ENCODE measurements around the gene SFMBT2. TPM values are rescaled to one million over a fixed set of nuclear protein-coding genes. Genes with fewer than 3 reads are reported as not detected.
"Not testable (repeated sequence)": the region's sequence is repeated elsewhere in the genome, so short reads cannot be mapped to it uniquely, and the experiment has no call there.

Gene SFMBT2
- total RNA-seq, 1 donor, result 2.0 TPM

DNA sequence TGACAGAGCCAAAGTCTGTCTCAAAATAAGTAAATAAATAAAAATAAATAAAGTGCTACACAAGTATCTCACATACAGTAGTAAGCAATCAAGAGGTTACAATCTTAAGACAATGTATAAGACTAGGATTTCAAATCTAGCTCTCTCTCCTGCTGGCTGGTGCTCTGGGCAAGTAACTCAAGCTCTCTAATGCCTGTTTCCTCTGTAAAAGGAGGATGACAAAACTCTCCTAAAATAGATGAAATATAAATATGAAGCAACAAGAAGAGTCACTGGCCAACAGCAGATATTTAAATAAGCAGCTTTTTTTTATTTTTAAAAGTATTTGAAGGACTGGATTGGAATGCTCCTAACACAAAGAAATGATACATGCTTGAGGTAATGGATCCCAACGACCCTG, 7.2 kb downstream of the SFMBT2 start:
- no peak overlapping the region for H3K4me3 ChIP-seq (ENCODE audit: low read depth, low read length)
- DNase-seq (ENCODE audit: low read depth), result no peak
- TF ChIP-seq, protein P1, sequence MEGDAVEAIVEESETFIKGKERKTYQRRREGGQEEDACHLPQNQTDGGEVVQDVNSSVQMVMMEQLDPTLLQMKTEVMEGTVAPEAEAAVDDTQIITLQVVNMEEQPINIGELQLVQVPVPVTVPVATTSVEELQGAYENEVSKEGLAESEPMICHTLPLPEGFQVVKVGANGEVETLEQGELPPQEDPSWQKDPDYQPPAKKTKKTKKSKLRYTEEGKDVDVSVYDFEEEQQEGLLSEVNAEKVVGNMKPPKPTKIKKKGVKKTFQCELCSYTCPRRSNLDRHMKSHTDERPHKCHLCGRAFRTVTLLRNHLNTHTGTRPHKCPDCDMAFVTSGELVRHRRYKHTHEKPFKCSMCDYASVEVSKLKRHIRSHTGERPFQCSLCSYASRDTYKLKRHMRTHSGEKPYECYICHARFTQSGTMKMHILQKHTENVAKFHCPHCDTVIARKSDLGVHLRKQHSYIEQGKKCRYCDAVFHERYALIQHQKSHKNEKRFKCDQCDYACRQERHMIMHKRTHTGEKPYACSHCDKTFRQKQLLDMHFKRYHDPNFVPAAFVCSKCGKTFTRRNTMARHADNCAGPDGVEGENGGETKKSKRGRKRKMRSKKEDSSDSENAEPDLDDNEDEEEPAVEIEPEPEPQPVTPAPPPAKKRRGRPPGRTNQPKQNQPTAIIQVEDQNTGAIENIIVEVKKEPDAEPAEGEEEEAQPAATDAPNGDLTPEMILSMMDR (IDR thresholded peaks at IDR 0.05; ENCODE audit: insufficient read depth, low read length), result no peak

DNA sequence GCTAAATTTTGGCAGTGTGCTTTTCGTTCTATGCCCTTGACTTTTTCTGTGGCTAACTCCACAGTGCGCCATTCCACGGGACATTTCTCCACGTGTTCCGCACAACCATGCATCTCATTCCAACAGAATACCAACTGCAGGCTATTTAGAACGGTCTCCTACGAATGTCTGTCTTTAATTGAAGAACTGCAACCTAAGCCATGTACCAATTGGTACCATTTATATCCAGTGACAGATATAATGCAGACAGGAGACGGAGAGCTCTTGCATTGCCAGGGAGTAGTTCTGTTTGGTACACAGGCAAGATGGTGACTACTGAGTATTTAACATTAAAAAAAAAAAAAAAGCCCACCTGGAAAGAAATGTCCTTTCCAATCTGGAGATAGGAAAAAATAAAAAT, 9.1 kb downstream of the SFMBT2 start:
- no peak for DNase-seq (ENCODE audit: low read depth)
- no peak overlapping the region for H3K4me3 ChIP-seq (ENCODE audit: low read depth, low read length)
- TF ChIP-seq, protein P1 (IDR thresholded peaks at IDR 0.05; ENCODE audit: insufficient read depth, low read length), result no peak

DNA sequence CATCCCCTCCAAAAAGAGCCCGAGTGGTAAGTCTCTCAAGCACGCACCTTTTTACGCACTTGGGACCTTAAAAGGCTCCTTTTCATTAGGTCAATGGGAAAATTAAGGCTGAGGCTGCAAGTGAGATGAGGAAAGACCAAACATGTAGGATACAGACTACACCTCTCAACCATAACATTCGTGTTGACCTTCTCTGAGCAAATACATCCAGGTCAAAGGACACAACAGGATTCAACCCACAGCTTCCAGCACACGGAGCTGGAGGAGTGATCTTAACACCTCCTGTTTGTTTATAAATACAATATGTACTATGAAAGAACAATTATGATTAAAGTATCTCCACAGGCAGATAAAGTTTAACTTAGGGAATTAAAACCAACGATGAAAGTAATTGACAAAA, 9.7 kb downstream of the SFMBT2 start:
- H3K4me3 ChIP-seq (ENCODE audit: low read depth, low read length), result no peak overlapping the region
- no peak for DNase-seq (ENCODE audit: low read depth)
- TF ChIP-seq, protein P1 (IDR thresholded peaks at IDR 0.05; ENCODE audit: insufficient read depth, low read length), result no peak

DNA sequence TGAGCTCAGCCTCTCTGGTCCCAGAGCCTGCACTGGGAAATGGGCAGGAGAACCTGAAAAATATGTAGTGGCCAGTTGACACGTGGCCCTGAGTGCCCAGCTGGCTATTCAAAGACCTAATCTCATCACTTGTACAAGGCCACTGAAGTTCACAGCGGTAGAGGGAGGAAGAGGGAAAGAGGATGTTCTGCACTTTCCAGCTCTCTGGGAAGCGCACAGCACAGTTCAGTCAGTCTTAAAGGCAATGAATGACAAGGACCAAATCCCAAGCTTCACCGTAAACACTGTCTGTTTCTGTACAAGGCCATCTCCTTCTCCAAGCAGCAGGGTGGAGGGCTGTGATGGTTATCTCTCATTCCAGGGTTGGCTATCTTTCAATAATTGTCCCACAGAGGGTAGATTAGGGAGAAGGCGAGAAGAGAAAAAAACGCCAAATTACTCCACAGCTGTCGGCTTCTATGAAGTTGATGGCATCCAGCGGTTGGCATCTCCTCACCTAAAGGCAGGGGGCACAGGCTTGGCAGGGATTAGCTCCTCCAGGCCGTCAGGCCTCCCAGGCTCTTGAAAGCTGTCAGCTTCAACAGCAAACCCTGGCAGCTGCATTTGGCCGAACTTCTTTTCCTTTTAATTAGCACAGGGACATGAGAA, 10.6 kb downstream of the SFMBT2 start:
- H3K4me3 ChIP-seq (ENCODE audit: low read depth, low read length), result no peak overlapping the region
- TF ChIP-seq, protein P1 (IDR thresholded peaks at IDR 0.05; ENCODE audit: insufficient read depth, low read length), result no peak
- no peak for DNase-seq (ENCODE audit: low read depth)

DNA sequence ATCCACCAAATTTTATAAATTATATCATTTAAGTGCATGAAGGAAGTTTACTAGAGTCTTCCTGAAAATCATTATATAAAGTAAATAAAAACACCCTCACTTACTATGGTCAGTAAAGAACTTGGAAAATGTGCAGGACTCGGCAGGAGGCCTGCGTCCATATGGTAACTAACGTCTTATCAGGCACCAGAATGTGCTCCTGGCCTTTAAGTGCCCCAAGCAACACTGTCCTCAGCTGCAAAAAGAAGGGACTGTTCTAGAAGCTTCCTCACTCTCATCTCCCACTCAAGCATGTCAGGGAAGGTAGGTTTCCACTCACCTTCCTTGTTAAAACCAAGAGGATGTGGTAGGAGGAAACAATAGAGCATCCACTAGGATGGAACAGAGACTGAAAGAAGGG, 11.3 kb downstream of the SFMBT2 start:
- TF ChIP-seq, protein P1 (IDR thresholded peaks at IDR 0.05; ENCODE audit: insufficient read depth, low read length), result no peak
- H3K4me3 ChIP-seq (ENCODE audit: low read depth, low read length), result no peak overlapping the region
- DNase-seq (ENCODE audit: low read depth), result no peak

DNA sequence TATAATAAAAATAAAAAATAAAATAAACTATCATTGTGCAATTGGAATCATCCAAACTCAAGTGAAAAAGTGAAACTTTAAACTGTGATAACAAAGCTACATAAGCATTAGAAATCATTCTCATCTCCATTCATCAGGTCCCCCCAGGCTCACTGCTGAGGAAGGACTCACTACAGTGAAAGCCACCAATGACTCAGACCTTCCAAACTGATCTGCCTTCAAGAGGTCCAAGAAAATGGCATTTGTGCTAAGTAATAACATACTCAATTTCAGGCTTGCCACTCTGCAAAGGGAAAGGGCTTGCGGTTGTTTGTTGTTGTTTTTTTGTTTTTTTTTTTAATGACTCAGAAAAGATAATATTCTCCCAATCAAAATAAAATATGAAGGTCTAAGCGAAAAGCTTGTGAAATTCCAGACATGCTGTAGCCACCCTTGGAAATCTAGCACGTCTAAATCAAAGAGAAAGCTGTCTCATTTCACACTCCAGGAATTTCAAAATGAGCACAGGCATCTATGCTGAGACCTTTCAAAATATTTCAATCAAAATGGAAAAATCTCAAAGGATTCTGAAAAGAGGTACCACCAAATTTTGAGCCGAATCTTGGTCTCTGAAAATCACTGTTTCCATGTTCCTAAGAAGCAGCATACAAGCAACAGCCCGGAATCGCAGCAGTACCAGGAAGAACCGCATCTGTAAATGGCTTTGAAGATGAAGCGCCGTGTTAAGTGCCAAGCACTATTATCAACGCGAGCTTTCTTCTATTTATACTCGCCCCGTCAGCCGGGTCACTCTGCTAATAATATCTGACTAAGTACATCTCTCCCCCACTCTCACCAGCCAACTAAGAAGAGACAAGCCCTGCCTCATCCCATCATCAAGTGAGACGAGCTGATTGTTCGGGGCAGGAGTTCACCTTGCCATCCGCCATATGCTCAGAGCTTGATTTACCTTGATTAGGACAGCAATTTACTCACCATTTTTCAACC, 13.5 kb downstream of the SFMBT2 start:
- DNase-seq (ENCODE audit: low read depth), result no peak
- TF ChIP-seq, protein P1 (IDR thresholded peaks at IDR 0.05; ENCODE audit: insufficient read depth, low read length), result no peak
- no peak overlapping the region for H3K4me3 ChIP-seq (ENCODE audit: low read depth, low read length)

DNA sequence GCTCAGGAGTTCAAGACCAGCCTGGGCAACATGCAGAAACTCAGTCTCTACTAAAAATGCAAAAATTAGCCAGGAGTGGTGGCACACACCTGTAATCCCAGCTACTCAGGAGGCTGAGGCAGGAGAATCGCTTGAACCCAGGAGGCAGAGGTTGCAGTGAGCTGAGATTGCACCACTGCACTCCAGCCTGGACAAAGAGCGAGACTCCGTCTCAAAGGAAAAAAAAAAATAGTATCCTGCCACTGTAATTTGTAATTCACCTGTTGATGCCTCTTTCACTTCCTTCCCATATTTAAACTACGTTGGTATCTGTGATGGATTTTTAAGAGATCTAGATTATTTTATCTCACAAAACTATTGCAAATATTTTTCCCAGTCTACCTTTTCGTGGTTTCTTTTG, 18.5 kb downstream of the SFMBT2 start:
- DNase-seq (ENCODE audit: low read depth); H3K4me3 ChIP-seq (ENCODE audit: low read depth, low read length): not testable (repeated sequence)
